ENCODE data around the gene CROT. TPM values are rescaled to one million over a fixed set of nuclear protein-coding genes. Genes with fewer than 3 reads are reported as not detected.

Gene CROT
- total RNA-seq, 3 donors from 2014 or later = 11.7 to 34.4 (median 28.8) TPM

GRCh38 chr7:87341441-87341840, 4.0 kb upstream of the CROT start:
- no peaks in the 10 kb centered on the region for H3K4me1 ChIP-seq
- H3K27ac ChIP-seq = no peak overlapping the region
- no peak for DNase-seq (ENCODE audit: low spot score in 2 of 2)
- intact Hi-C loops (cut with DNase I; ENCODE audit: low total_unique reads) = no loop called here
- TF ChIP-seq CTCF (IDR thresholded peaks at IDR 0.05) (no peak), POLR2AphosphoS5 (IDR thresholded peaks at IDR 0.05) (no peak), POLR2A (IDR thresholded peaks at IDR 0.05) (no peak)
- no peaks in the 10 kb centered on the region for H3K9me3 ChIP-seq
- no peaks in the 10 kb centered on the region for H3K27me3 ChIP-seq
- H3K36me3 ChIP-seq = no peaks in the 10 kb centered on the region
- no peak overlapping the region for H3K4me3 ChIP-seq

GRCh38 chr7:87342231-87342630, 3.2 kb upstream of the CROT start:
- Histone ChIP-seq H3K9me3 (no peaks in the 10 kb centered on the region), H3K4me3 (no peak overlapping the region), H3K27me3 (no peaks in the 10 kb centered on the region), H3K27ac (no peak overlapping the region), H3K36me3 (no peaks in the 10 kb centered on the region), H3K4me1 (no peaks in the 10 kb centered on the region)
- DNase-seq (ENCODE audit: low spot score in 2 of 2) = no peak
- intact Hi-C loops (cut with DNase I; ENCODE audit: low total_unique reads) = no loop called here
- TF ChIP-seq POLR2AphosphoS5 (IDR thresholded peaks at IDR 0.05) = no peak
- no peak for TF ChIP-seq POLR2A (IDR thresholded peaks at IDR 0.05)
- no peak for TF ChIP-seq CTCF (IDR thresholded peaks at IDR 0.05)

DNA sequence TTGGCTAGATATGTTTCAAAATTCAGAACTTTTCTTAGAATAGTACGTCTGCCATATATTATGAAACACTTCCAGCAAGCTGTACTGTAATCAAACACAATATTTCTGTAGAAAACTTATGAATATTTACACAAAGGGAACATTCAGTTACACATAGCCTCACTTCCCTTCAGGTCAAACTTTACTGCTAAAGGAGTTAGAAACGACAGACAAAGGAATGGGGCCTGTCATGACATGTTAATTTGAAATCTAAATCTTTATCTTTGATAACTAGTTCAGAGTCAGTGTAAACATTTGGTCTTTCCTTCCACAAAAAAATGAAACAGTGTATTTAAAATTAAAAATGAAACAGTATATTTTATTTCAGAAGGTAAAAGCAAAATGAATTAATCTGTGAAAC, 1.0 kb upstream of the CROT start:
- DNase-seq (ENCODE audit: low spot score in 2 of 2) = no peak
- no peaks in the 10 kb centered on the region for H3K9me3 ChIP-seq
- H3K4me1 ChIP-seq = no peaks in the 10 kb centered on the region
- TF ChIP-seq POLR2A (IDR thresholded peaks at IDR 0.05) (no peak), POLR2AphosphoS5 (IDR thresholded peaks at IDR 0.05) (no peak), CTCF (IDR thresholded peaks at IDR 0.05) (no peak)
- no peaks in the 10 kb centered on the region for H3K36me3 ChIP-seq
- no peaks in the 10 kb centered on the region for H3K27me3 ChIP-seq
- intact Hi-C loops (cut with DNase I; ENCODE audit: low total_unique reads) = no loop called here
- peak overlapping the region; percentile 84 to 94 for H3K27ac ChIP-seq
- H3K4me3 ChIP-seq = peak overlapping the region; percentile 58 to 84 (median 75)

DNA sequence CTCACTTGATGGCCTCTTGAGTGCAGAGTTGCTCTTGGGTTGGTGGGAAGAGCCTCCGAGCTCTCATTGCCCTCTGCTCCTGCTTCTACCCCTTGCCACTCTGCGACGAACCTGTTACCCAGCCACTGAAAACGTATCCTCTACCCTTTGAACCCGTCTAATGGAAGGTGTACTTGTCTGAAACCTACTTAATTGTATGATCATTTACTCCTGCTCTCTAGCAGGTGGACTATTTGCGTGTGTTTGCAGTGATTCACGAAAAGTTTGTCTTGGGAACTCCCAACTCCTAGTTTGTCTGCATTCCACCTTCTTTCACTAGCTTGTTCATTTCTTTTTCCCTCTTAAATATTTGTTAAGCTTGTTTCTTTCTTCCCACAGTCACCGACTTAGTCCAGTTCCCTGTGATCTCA, 503 bp downstream of the CROT start:
- no peak for TF ChIP-seq POLR2AphosphoS5 (IDR thresholded peaks at IDR 0.05)
- TF ChIP-seq POLR2A (IDR thresholded peaks at IDR 0.05) = no peak
- TF ChIP-seq CTCF (IDR thresholded peaks at IDR 0.05) = no peak
- peak overlapping the region; percentile 58 to 84 (median 75) for H3K4me3 ChIP-seq
- no peaks in the 10 kb centered on the region for H3K27me3 ChIP-seq
- peak overlapping the region; percentile 84 to 94 for H3K27ac ChIP-seq
- no peaks in the 10 kb centered on the region for H3K36me3 ChIP-seq
- no peaks in the 10 kb centered on the region for H3K9me3 ChIP-seq
- no peak for DNase-seq (ENCODE audit: low spot score in 2 of 2)
- no peaks in the 10 kb centered on the region for H3K4me1 ChIP-seq
- intact Hi-C loops (cut with DNase I; ENCODE audit: low total_unique reads) = loop anchor here (2.0 kb wide), 1 partner anchor 15 kb away; no protein-coding TSS in a partner anchor

DNA sequence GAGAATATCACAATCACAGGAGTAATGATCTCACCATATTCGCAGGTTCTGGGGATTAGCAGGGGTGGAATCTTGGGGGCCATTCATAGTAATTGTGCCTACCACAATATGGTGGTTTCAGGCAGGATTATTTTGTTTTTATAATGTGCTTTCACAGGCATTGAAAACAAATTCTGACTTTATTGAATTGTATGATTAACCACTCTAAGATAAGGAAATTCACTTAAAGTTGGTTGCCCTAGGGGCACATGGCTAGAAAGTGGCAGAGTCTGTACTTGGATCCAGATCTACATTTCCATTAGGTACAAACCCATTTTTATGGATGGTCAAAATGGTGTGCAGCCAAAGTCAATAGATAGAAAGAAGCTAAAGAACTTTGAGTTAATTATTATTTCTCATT, 1.7 kb downstream of the CROT start:
- no peaks in the 10 kb centered on the region for H3K27me3 ChIP-seq
- H3K4me1 ChIP-seq = no peaks in the 10 kb centered on the region
- intact Hi-C loops (cut with DNase I; ENCODE audit: low total_unique reads) = loop anchor here (2.0 kb wide), 1 partner anchor 14 kb away; no protein-coding TSS in a partner anchor
- no peak for DNase-seq (ENCODE audit: low spot score in 2 of 2)
- TF ChIP-seq CTCF (IDR thresholded peaks at IDR 0.05) (no peak), POLR2A (IDR thresholded peaks at IDR 0.05) (no peak), POLR2AphosphoS5 (IDR thresholded peaks at IDR 0.05) (no peak)
- no peak overlapping the region for H3K4me3 ChIP-seq
- H3K27ac ChIP-seq = no peak overlapping the region
- no peaks in the 10 kb centered on the region for H3K9me3 ChIP-seq
- no peaks in the 10 kb centered on the region for H3K36me3 ChIP-seq

Data from breast epithelium (tissue), 4 donors.